ENCODE measurements around the gene L2HGDH.

- TF ChIP-seq ZNF217 (CRISPR knock-in tag; IDR thresholded peaks at IDR 0.05), result no peak
- no peak for TF ChIP-seq TFE3 (CRISPR knock-in tag; IDR thresholded peaks at IDR 0.05)
- no peak for TF ChIP-seq KLF13 (tag; IDR thresholded peaks at IDR 0.05; ENCODE audit: borderline replicate concordance, low read depth)
- TF ChIP-seq ZNF133 (CRISPR knock-in tag; IDR thresholded peaks at IDR 0.05), result no peak
- TF ChIP-seq PCBP1 (IDR thresholded peaks at IDR 0.05; ENCODE audit: low read depth, low read length, poor library complexity, severe bottlenecking), result no peak
Observed at GRCh38 chr14:50303744-50304471, 8.1 kb downstream of the L2HGDH start.
